K562 (cell line): ENCODE measurements around the gene C5orf47. TPM values are rescaled to one million over a fixed set of nuclear protein-coding genes. Genes with fewer than 3 reads are reported as not detected.

Source experiments
- ATAC-seq: fragments of 200-7000 bp; cut with Tn5 transposase; 3 replicates; pipeline ENCODE4 v1.9.1; 2020; ENCODE audit warnings: moderate library complexity
- BruUV-seq: library from RNA; stranded (reverse); fragments of 400-500 nt; replicated peaks from 2 replicates; lab custom pipeline; 2021; lab: Mats Ljungman, UMichigan
- CTCF ChIA-PET: fragments of 300-600 bp; formaldehyde crosslinking; extraction: SDS; loops from one replicate; lab custom pipeline; 2021; ENCODE audit warnings: low intra/inter-chr PET ratio; lab: Yijun Ruan, JAX
- POLR2A ChIA-PET: fragments of 300-600, 350-650 bp; sonication (Branson Sonifier 250); formaldehyde crosslinking; extraction: SDS; loops from one replicate; lab custom pipeline; 2021; ENCODE audit warnings: antibody characterized with exemption, inconsistent platforms; lab: Yijun Ruan, JAX
- DNase-seq, 4 experiments: peaks; one replicate each; pipeline versions ENCODE4 v3.0.0 to v3.0.0-alpha.2; 2011 to 2018; ENCODE audit warnings: low spot score in 3 of 4, mixed read lengths in 3 of 4; ENCODE audit errors: extremely low read depth in 1 of 4
- FAIRE-seq: peaks from 2 replicates; lab custom pipeline; 2011; peaks lifted over from hg19 to GRCh38; lab: Jason Lieb, UNC
- H2AFZ ChIP-seq: 2 replicates; pipeline ENCODE4 v1.6.0; 2011; ENCODE audit warnings: low read depth, low read length, control low read depth, inconsistent platforms
- H3K27ac ChIP-seq: fragments of 200-600 bp; 3 replicates; pipeline ENCODE4 v1.8.0; 2011; ENCODE audit warnings: low read depth, mild to moderate bottlenecking, control low read depth, inconsistent platforms, low read length, moderate library complexity, mixed read lengths; ENCODE audit errors: extremely low read depth
- H3K27me3 ChIP-seq, 2 experiments: fragments of 300-600 bp in 1 of 2; 2 replicates in 1 of 2; 3 replicates in 1 of 2; pipeline versions ENCODE4 v1.6.0 to v1.8.0; 2011; ENCODE audit warnings: inconsistent platforms in 2 of 2, low read length in 2 of 2, mild to moderate bottlenecking in 1 of 2, mixed read lengths in 1 of 2, moderate library complexity in 1 of 2; ENCODE audit not compliant: control insufficient read depth in 2 of 2, insufficient read depth in 2 of 2
- H3K36me3 ChIP-seq: fragments of 300-600 bp; 3 replicates; pipeline ENCODE4 v1.8.0; 2011; ENCODE audit warnings: mild to moderate bottlenecking, low read length, inconsistent platforms; ENCODE audit not compliant: control insufficient read depth, insufficient read depth
- H3K4me1 ChIP-seq, 2 experiments: fragments of 200-600 bp in 1 of 2; replicated peaks in 1 of 2; 2 replicates in 1 of 2; 3 replicates in 1 of 2; pipeline versions ENCODE4 v1.5.1 to v1.8.0; 2011; ENCODE audit warnings: inconsistent platforms in 2 of 2, low read length in 2 of 2, mild to moderate bottlenecking in 1 of 2, mixed read lengths in 1 of 2, moderate library complexity in 1 of 2; ENCODE audit not compliant: control insufficient read depth in 2 of 2, insufficient read depth in 2 of 2
- H3K4me2 ChIP-seq: 2 replicates; pipeline ENCODE4 v1.6.1; 2011; ENCODE audit warnings: low read length, control low read depth, inconsistent platforms, mixed read lengths; ENCODE audit not compliant: insufficient read depth
- H3K4me3 ChIP-seq: fragments of 200-600 bp; sonication (generic), shearing (Covaris generic); 2 replicates; pipeline ENCODE4 v1.5.1; 2016; ENCODE audit warnings: control low read depth, inconsistent platforms
- H3K79me2 ChIP-seq: fragments of 200-600 bp; 3 replicates; pipeline ENCODE4 v1.8.0; 2011; ENCODE audit warnings: low read length, inconsistent platforms; ENCODE audit not compliant: control insufficient read depth, insufficient read depth
- H3K9ac ChIP-seq, 2 experiments: 2 replicates each; pipeline versions ENCODE4 v1.6.0 to v1.6.1; 2011; ENCODE audit warnings: low read depth in 2 of 2, low read length in 2 of 2, control low read depth in 1 of 2, inconsistent platforms in 1 of 2, mild to moderate bottlenecking in 1 of 2, mixed read lengths in 1 of 2; ENCODE audit not compliant: insufficient read depth in 1 of 2
- H3K9me1 ChIP-seq: one replicate; pipeline ENCODE4 v1.6.0; 2011; ENCODE audit warnings: inconsistent platforms, mild to moderate bottlenecking, low read length, moderate library complexity; ENCODE audit not compliant: control insufficient read depth, insufficient read depth
- H3K9me3 ChIP-seq: replicated peaks from 2 replicates; pipeline ENCODE4 v1.5.1; 2011; ENCODE audit warnings: low read depth, low read length, inconsistent platforms; ENCODE audit not compliant: control insufficient read depth, insufficient read depth
- H4K20me1 ChIP-seq: replicated peaks from 2 replicates; pipeline ENCODE4 v1.6.1; 2011; ENCODE audit warnings: low read length, inconsistent platforms, mixed read lengths; ENCODE audit not compliant: control insufficient read depth, insufficient read depth
- ARNT ChIP-seq, 2 experiments: fragments of 450-650 bp; IDR thresholded peaks; 2 replicates each; pipeline ENCODE4 v1.6.1; 2016; ENCODE audit warnings: mild to moderate bottlenecking in 1 of 2
- BHLHE40 ChIP-seq: IDR thresholded peaks from 2 replicates; pipeline ENCODE4 v1.6.1; 2011; ENCODE audit warnings: low read length, improper control_type of control experiment
- CREM ChIP-seq: IDR thresholded peaks from 2 replicates; pipeline ENCODE4 v1.6.1; 2014; ENCODE audit warnings: antibody characterized with exemption, low read depth
- FOXJ3 ChIP-seq: sonication (generic); formaldehyde crosslinking; IDR thresholded peaks from 2 replicates; pipeline ENCODE4 v1.4.0; 2020; ENCODE audit warnings: mild to moderate bottlenecking, missing genetic modification reagents
- MAFF ChIP-seq: IDR thresholded peaks from 2 replicates; pipeline ENCODE4 v1.6.1; 2012; ENCODE audit warnings: low read length, improper control_type of control experiment
- POLR2AphosphoS5 ChIP-seq: IDR thresholded peaks from 2 replicates; pipeline ENCODE4 v1.6.1; 2011; ENCODE audit warnings: mild to moderate bottlenecking, low read depth, low read length, moderate library complexity; ENCODE audit not compliant: control insufficient read depth, insufficient read depth
- POLR2G ChIP-seq: fragments of 200-400 bp; formaldehyde crosslinking; IDR thresholded peaks from 2 replicates; pipeline ENCODE4 v1.6.1; 2017; ENCODE audit warnings: low read depth, mild to moderate bottlenecking, antibody characterized with exemption, low read length, moderate library complexity
- ZNF644 ChIP-seq: fragments of 200-800 bp; sonication (Bioruptor generic); IDR thresholded peaks from 2 replicates; pipeline ENCODE4 v1.6.1; 2016; ENCODE audit warnings: low read depth, missing genetic modification characterization, missing compliant biosample characterization
- WGBS: fragments of 100-300 bp; shearing (Covaris generic); methylation state at CpG from one replicate; pipeline ENCODE4 v1.1.6; 2016; ENCODE audit warnings: low coverage, mixed read lengths; ENCODE audit not compliant: insufficient coverage; ENCODE audit errors: missing lambda C conversion rate; 5-methylcytosine and 5-hydroxymethylcytosine counted together
- in situ Hi-C: fragments of 300-500 bp; cut with MboI; formaldehyde crosslinking; loops from 4 replicates; pipeline ENCODE4 v1.15.0; 2018; ENCODE audit warnings: inconsistent platforms, mixed read lengths
- intact Hi-C: fragments of 100-400 bp; cut with micrococcal nuclease; formaldehyde crosslinking; loops from 2 replicates; pipeline ENCODE4 v1.14.2; 2022
- polyA plus RNA-seq, 8 experiments: library from polyadenylated mRNA; depleted of rRNA in 4 of 8; stranded (reverse) in 5 of 8; unstranded in 3 of 8; fragments of >200 nt; fragmentation: Nextera tagmentation in 2 of 8; fragmentation: Illumina TruSeq in 1 of 8; extraction: Ambion mirVana in 2 of 8; extraction: Trizol in 1 of 8; gene quantifications; 2 replicates each; pipeline versions ENCODE4 v1.2.1 to v1.2.3, GENCODE V29; 2011 to 2014; ENCODE audit warnings: inconsistent platforms in 1 of 8, missing spikeins in 1 of 8
- total RNA-seq, 7 experiments: library from RNA; depleted of rRNA in 6 of 7; stranded (reverse); fragments of >200 nt in 6 of 7; fragmentation: Illumina TruSeq in 2 of 7; extraction: Trizol in 2 of 7; gene quantifications; 2 replicates each; pipeline versions ENCODE4 v1.2.1 to v1.2.3, GENCODE V29; 2011 to 2021; ENCODE audit warnings: low replicate concordance in 1 of 7
- TF ChIP-seq, protein P1 (sequence below): fragments of 450-650 bp; IDR thresholded peaks from 2 replicates; pipeline ENCODE4 v1.6.1; 2017; ENCODE audit warnings: mild to moderate bottlenecking, moderate library complexity

Gene C5orf47
- total and polyA plus RNA-seq, 9 of the 15 experiments (the other 6 are each of a cell fraction or from before 2014, with no cell fraction given) = 0.08 TPM; not detected in 8

DNA sequence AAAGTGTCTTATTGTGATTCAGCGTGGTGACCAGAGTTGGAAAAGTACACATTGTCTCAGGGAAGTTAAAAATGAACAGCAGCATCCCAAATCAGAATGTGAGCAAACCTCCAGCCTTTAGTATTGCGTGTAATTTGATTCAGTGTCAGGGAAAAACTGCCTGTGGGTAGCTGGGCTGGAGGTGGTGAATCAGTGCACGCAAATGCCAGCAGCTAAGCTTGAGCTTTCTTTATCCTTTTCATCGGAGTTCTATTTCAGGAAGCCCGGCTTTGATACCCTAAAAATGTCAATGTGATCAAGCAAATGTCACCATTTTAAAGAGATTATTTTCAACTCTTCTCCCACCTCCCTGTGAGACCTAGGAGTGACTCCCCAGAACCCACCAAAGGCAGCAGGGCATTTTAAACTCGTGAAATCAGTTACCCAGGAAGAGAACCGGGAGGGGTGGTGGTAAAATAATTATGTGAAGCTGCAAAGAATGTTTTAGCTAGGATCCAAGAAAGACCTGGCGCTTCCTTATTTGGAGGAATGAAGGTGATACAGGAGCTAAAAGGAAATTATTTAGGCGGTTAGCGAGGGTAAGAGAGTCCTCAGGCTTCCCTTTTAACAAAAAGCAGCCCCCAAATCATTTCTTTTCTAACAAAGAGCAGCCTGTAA lies 25.7 kb upstream of the C5orf47 start:
- no peaks in the 10 kb centered on the region for H3K27me3 ChIP-seq
- no peaks in the 10 kb centered on the region for H3K79me2 ChIP-seq
- peak; percentile 21 for ATAC-seq
- ChIA-PET CTCF (no interaction called here), POLR2A (interaction anchor here (0.6 to 1.8 kb wide), 5 partner anchors 8 to 1813 kb away, joined by 3 to 5 read pairs (median 3); no protein-coding TSS in a partner anchor)
- no peaks in the 10 kb centered on the region for H4K20me1 ChIP-seq
- H3K27ac ChIP-seq = no peak overlapping the region
- FAIRE-seq = no peak
- no peaks in the 10 kb centered on the region for H3K9me1 ChIP-seq
- no TSS peak for BruUV-seq
- no peaks in the 10 kb centered on the region; a peak in 1 of 5 replicates for H3K4me1 ChIP-seq
- H3K36me3 ChIP-seq = peaks cover 9% of the 10 kb centered on the region; the same call in 1 of the 3 replicates
- in situ Hi-C loops = no loop called here
- H3K9me3 ChIP-seq = no peaks in the 10 kb centered on the region; the same call in 1 of the 2 replicates
- no peak overlapping the region for H3K4me3 ChIP-seq
- no peak overlapping the region for H3K9ac ChIP-seq
- H2AFZ ChIP-seq = no peak overlapping the region
- 50% methylated on average over 10 of the region's 10 CpGs for WGBS
- H3K4me2 ChIP-seq = no peak overlapping the region
- intact Hi-C loops = no loop called here
- 0 out of 2 replicates have a peak, but pooled peaks have one; percentile 8 for TF ChIP-seq POLR2G
- no peak for TF ChIP-seq FOXJ3 (CRISPR knock-in tag)
- no peak for DNase-seq

DNA sequence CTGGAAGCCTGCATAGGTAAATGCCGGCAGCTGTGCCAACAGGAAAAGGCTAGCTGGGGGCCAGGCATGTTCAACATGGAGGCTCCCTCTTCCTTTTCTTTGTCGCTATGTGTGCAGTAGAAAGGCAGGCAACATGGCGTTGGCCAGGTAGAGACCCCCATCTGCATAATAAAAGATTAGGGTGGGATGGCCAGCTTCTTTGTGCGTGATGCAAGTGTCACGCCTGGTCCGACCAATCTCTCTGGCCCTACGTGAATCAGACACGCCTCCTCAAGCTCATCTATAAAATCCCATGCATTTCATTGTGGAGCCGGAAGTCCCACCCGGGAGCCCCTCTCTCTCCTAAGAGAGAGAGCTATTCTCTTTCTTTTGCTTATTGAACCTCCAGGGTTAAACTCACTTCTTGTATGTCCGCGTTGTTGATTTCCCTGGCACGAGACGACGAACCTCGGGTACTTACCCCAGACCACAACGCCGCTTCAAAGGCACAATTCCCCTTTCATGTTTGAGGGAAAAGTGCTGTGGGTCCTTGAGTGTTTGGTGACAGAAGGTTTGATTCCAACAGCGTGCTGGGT lies 25.0 kb upstream of the C5orf47 start:
- POLR2A ChIA-PET = interaction anchor here (0.6 to 1.4 kb wide), 4 partner anchors 18 to 1812 kb away, joined by 3 to 4 read pairs (median 3); no protein-coding TSS in a partner anchor
- in situ Hi-C loops = no loop called here
- TF ChIP-seq ARNT (IDR thresholded peaks at IDR 0.05) (no peak), ZNF644 (tag) (no peak), BHLHE40 (no peak), MAFF (no peak), CREM (no peak), POLR2AphosphoS5 (no peak)
- TF ChIP-seq, protein P1, sequence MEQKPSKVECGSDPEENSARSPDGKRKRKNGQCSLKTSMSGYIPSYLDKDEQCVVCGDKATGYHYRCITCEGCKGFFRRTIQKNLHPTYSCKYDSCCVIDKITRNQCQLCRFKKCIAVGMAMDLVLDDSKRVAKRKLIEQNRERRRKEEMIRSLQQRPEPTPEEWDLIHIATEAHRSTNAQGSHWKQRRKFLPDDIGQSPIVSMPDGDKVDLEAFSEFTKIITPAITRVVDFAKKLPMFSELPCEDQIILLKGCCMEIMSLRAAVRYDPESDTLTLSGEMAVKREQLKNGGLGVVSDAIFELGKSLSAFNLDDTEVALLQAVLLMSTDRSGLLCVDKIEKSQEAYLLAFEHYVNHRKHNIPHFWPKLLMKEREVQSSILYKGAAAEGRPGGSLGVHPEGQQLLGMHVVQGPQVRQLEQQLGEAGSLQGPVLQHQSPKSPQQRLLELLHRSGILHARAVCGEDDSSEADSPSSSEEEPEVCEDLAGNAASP = no peak

More for the DNA sequence above, 25.0 kb upstream of the C5orf47 start:
- FAIRE-seq (no peak), ATAC-seq (no peak; the same call in 2 of the 3 replicates), DNase-seq (no peak)
- H3K27ac ChIP-seq = no peak overlapping the region
- no peak overlapping the region for H3K4me2 ChIP-seq
- intact Hi-C loops = no loop called here
- CTCF ChIA-PET = no interaction called here
- H3K4me3 ChIP-seq = no peak overlapping the region
- no peaks in the 10 kb centered on the region for H3K79me2 ChIP-seq
- no peaks in the 10 kb centered on the region for H3K27me3 ChIP-seq
- BruUV-seq = no TSS peak
- H3K9me1 ChIP-seq = no peaks in the 10 kb centered on the region
- no peaks in the 10 kb centered on the region for H4K20me1 ChIP-seq
- H3K4me1 ChIP-seq = peaks cover 1 to 3% of the 10 kb centered on the region in 2 experiments; a peak in 3 of 5 replicates
- H3K9me3 ChIP-seq = no peaks in the 10 kb centered on the region; the same call in 1 of the 2 replicates
- no peak overlapping the region for H2AFZ ChIP-seq
- H3K9ac ChIP-seq = no peak overlapping the region
- 75% methylated on average over 18 of the region's 19 CpGs for WGBS
- H3K36me3 ChIP-seq = peaks cover 7% of the 10 kb centered on the region; the same call in 1 of the 3 replicates
